HuH-7.5 (cell line): ENCODE data around the gene SPEG.
A peak's percentile ranks its signal among the peaks of the same experiment; 100 is the strongest.
"Not testable (repeated sequence)": the region's sequence is repeated elsewhere in the genome, so short reads cannot be mapped to it uniquely, and the experiment has no call there.

Source experiments
- DNase-seq: peaks from one replicate; pipeline ENCODE4 v3.0.0; 2011; ENCODE audit warnings: low spot score

SPEG gene

GRCh38 chr2:219434718-219435525 lies at the start of gene SPEG:
Gene SPEG, plus strand, starts transcription at chr2:219434843. Its CDS starts 135 bp downstream, at chr2:219434978.
- DNase-seq = no peak

GRCh38 chr2:219384859-219385258 lies 49.8 kb upstream of the SPEG start:
- DNase-seq = no peak

GRCh38 chr2:219385958-219386520 lies 48.6 kb upstream of the SPEG start:
- no peak for DNase-seq

- no peak for DNase-seq
Observed at GRCh38 chr2:219386532-219387280, 47.9 kb upstream of the SPEG start.

GRCh38 chr2:219387306-219388120 lies 47.1 kb upstream of the SPEG start, which contains the start of gene DNPEP:
Gene DNPEP, minus strand, starts transcription at chr2:219387912. Its CDS starts 118 bp downstream, at chr2:219387794.
- DNase-seq = peak; percentile 69

- DNase-seq = peak; percentile 72
Observed at GRCh38 chr2:219388121-219388906, 46.3 kb upstream of the SPEG start.

GRCh38 chr2:219388907-219389156 lies 45.8 kb upstream of the SPEG start:
- DNase-seq = no peak

GRCh38 chr2:219392754-219393153 lies 41.9 kb upstream of the SPEG start:
- no peak for DNase-seq

GRCh38 chr2:219395056-219395455 lies 39.6 kb upstream of the SPEG start:
- not testable (repeated sequence) for DNase-seq

GRCh38 chr2:219395609-219396008 lies 39.0 kb upstream of the SPEG start:
- DNase-seq = no peak

GRCh38 chr2:219396863-219397457 lies 37.7 kb upstream of the SPEG start:
- DNase-seq = no peak

- DNase-seq = no peak
Observed at GRCh38 chr2:219398721-219399363, 35.8 kb upstream of the SPEG start.

- DNase-seq = no peak
Observed at GRCh38 chr2:219399716-219400478, 34.7 kb upstream of the SPEG start.

GRCh38 chr2:219400562-219400961 lies 34.1 kb upstream of the SPEG start:
- DNase-seq = no peak

GRCh38 chr2:219401606-219402005 lies 33.0 kb upstream of the SPEG start:
- DNase-seq = no peak

- peak; percentile 66 for DNase-seq
Observed at GRCh38 chr2:219402665-219403515, 31.8 kb upstream of the SPEG start.

- no peak for DNase-seq
Observed at GRCh38 chr2:219403861-219404260, 30.8 kb upstream of the SPEG start.

- DNase-seq = no peak
Observed at GRCh38 chr2:219404291-219404910, 30.2 kb upstream of the SPEG start.
